Left renal cortex interstitium (tissue), 4 donors: ENCODE data around the gene ZFAND3. TPM values are rescaled to one million over a fixed set of nuclear protein-coding genes. Genes with fewer than 3 reads are reported as not detected.
"Not testable (repeated sequence)": the region's sequence is repeated elsewhere in the genome, so short reads cannot be mapped to it uniquely, and the experiment has no call there.

Experiments
- DNase-seq, 4 donors: peaks; one replicate each; pipeline ENCODE4 v3.0.0-alpha.2; 2013; ENCODE audit warnings: low read depth in 4 of 4, low spot score in 2 of 4, missing footprints in 1 of 4
- polyA plus RNA-seq, 4 donors: library from polyadenylated mRNA; unstranded; fragments of 120-200 nt; gene quantifications; one replicate each; pipeline ENCODE4 v1.2.1, GENCODE V29; 2013; ENCODE audit not compliant: insufficient read length in 4 of 4

The ZFAND3 gene
- polyA plus RNA-seq, 4 donors: 134 to 161 (median 148) TPM

DNA sequence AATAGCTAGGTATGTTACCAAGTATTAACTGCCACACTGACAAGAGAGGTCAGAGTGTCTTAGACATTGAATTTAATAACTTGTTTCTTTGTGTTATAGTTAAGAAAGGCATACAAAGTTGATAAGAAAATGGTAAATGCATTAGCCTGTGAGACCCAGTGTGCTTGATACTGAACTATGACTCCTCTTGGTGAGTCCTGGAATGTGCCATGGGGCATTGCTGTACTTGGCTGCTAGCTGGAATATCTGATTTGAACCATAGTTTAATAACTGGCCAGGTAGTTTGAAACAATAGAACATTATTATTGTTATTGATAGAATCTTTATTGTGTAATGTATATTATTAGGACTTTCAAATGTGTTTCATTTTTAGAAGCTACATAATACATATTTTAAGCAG lies 70.0 kb downstream of the ZFAND3 start:
- DNase-seq: no peak

DNA sequence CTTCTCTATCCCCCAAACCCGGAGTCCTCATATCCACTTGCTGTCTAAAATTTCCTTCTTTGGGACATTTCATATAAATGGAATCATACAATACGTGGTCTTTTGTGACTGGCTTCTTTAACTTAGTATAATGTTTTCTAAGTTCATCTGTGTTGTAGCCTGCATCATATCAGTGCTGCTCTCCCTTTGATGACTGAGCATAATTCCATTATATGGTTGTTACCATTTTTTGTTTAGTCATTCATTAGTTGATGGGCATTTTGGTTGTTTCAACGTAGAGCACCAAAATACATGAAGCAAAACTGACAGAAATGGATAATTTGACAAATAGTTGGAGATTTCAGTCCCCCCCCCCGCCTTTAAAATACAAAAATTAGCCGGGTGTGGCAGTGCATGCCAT lies 71.5 kb downstream of the ZFAND3 start:
- DNase-seq: no peak

DNA sequence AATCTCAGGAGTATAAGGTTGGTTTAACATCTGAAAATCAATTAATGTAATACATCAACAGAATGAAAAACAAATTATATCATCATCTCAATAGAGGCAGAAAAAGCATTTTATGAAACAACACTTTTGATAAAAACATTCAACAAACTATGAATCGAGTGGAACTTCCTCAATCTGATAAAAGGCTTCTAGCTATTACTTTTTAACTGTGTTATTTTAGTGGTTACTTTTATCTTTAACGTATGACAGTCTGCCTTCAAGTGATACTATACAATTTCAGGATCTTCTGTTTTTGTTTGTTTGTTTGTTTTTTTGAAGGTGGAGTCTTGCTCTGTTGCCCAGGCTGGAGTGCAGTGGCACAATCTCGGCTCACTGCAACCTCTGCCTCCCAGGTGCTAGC lies 73.7 kb downstream of the ZFAND3 start:
- no peak for DNase-seq

DNA sequence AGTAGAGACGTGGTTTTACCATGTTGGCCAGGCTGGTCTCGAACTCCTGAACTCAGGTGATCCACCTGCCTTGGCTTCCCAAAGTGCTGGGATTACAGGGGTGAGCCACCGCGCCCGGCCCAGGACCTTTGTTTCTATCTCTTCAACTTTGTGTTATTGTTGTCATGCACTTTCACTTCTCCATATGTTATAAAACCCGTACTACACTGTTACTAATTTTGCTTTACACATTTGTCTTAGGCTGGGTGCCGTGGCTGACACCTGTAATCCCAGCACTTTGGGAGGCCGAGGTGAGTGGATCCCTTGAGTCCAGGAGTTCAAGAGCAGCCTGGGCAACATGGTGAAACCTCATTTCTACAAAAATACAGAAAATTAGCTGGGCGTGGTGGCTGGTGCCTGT lies 74.2 kb downstream of the ZFAND3 start:
- DNase-seq: not testable (repeated sequence)

DNA sequence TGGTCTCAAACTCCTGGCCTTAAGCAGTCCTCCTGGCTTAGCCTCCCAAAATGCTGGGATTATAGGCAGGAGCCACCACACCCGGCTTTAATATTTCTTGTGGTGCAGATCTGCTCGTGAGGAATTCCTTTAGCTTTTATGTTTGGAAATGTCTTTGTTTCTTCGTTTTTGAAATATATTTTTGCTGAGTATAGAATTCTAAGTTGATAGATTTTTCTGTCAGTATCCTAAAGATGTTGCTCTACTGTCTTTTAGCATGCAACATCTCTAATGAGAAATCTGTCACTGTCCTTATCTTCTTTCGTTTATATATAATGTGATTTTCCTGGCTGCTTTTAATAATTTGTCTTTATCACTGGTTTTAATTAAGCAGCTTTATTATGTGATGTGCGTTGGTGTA lies 75.1 kb downstream of the ZFAND3 start:
- no peak for DNase-seq

DNA sequence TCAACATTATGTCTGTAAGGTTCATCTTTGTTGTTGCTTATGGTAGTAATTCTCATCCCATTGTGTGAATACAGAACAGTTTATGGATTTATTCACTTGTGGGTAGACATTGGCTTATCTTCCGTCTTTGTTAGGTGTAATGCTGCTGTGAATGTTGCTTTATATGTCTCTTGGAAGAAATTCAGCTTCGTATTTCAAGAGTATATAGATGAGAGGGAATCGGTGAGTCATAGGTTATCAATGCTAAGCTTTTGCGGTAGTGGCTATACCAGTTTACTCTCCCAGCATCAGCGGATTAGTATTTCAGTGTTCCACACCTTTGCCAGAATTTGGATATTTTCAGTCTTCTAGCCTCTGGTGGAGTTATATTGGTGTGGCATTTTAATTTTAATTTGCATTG lies 77.8 kb downstream of the ZFAND3 start:
- DNase-seq: no peak

DNA sequence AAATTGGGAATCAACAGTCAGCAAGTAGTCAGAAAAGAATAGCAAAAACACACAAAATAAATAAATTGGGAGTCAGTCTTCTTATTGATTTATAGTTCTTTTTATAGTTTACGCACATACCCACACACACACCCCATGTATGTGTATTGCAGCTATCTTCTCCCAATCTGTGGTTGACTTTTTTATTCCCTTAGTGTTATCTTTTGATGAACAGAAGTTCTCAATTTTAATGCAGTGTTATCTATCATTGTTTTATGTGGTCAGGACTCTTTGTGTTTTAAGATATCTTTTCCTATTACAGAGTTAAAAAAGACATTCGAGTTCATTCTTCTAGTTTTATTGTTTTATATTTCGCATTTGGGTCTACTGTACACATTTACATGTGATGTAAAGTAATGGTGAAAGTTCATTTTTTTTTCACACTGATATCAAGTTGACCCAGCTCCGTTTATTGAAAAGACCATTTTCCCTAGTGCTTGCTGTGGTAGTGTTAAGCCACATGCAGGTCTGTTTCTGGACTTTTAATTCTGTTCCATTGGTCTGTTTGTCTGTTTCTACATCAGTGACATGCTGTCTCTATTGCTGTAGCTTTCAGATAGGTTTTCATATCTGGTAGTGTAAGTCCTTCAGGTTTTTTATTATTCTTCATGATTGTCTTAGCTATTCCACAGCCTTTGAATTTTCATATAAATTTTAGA lies 78.4 kb downstream of the ZFAND3 start:
- no peak for DNase-seq

DNA sequence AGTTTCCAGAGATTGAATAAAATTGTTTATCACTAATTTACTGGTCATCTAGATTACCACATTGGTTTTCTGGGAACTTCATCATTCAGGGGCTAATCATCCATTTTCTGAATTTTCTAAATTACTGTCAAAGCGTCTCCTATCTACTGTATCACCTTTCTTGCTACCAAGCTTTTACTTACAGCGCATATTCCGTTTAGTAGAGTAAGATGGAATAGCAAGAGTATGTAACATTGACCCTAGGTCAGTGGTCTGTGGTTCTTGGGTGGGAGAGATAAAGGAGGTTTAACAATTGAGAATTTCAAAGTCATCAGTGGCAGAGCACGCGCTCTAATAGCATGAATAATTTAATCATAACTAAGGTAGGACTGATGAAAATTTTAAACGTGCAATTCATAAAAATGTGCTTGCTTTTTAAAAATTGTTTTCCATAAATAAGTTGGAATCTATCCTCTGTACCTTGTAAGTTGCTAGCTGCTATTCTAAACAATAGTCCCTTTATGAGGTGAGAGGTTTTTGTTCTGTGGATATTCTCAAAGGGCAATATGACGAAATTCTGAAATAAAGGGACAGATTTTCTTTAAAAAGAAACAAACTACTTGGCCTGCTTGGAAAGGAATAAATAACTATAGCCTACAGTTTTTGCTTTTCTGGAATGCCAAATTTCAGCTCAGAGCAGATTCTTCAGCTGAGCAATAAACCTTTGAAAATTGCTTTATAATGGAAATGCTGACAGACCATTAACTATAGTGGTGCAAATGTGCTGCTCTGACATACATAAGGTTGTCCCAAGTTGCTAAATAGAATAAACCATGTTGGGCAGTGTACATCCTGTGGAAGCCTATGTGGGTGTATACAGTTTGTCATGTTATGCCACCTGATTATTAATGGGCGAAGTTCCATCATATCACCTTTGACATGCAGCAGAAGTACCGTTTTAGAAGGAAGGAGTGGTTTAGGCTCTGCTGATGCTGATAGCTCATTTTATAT lies 84.1 kb downstream of the ZFAND3 start:
- no peak for DNase-seq

DNA sequence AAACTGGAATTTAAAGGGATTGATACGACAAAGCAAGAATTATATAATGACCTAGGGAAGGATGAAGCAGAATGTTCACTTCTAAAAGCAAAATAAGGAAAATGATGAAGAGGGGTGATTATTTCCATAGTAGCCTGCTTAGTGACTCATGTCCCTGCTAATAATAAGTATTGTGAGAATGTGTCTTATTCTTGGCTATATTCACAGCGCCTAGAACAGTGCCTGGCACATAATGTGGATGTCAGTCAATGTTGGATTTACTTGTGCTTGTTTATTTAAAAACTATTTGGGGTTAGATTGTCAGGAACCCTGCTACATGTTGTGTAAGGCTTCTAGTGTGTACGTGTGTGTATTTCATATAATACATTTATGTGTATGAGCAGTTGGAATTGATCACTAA lies 85.1 kb downstream of the ZFAND3 start:
- DNase-seq: no peak

DNA sequence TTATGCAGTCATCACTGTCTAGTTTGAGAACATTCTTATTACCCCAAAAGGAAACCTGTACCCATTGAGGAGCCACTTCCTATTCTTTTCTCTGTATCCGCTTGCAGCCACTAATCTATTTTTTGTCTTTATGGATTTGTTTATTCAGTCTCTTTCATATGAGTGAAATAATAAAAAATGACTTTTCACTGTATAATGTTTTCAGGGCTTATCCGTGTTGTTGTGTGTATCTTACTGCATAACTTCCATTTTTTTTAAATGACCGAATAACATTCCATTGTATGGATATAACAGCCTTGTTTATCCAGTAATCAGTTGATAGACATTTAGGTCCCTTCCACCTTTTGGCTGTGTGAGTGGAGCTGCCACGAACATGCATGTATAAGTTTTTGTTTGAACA lies 86.6 kb downstream of the ZFAND3 start:
- DNase-seq: no peak

DNA sequence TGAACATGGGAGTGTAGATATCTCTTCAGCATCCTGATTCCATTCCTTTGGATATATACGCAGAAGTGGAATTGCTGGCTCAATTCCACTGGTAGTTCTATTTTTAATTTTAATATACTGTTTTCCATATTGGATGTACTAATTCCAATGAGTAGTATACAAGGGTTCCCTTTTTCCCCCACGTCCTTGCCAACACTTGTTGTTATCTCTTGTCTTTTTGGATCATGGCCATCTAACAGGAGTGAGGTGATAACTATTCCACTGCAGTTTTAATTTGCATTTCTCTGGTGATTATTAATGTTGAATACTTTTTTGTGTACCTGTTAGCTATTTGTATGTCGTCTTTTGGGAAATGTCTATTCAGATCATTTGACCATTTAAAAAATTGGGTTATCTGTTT lies 91.5 kb downstream of the ZFAND3 start:
- DNase-seq: no peak

DNA sequence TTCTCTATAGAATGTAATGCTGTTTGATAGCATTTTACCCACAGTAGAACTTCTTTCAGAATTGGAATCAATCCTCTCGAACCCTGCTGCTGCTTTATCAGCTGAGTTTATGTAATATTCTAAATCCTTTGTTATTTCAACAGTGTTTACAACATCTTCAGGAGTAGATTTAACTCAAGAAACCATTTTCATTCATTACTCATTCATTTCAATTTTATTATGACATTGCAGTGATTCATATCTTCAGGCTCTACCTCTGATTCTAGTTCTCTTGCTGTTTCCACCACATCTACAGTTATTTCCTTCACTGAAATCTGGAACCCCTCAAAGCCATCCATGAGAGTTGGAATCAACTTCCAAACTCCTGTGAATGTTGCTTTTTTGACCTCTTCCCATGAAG lies 93.7 kb downstream of the ZFAND3 start:
- no peak for DNase-seq

DNA sequence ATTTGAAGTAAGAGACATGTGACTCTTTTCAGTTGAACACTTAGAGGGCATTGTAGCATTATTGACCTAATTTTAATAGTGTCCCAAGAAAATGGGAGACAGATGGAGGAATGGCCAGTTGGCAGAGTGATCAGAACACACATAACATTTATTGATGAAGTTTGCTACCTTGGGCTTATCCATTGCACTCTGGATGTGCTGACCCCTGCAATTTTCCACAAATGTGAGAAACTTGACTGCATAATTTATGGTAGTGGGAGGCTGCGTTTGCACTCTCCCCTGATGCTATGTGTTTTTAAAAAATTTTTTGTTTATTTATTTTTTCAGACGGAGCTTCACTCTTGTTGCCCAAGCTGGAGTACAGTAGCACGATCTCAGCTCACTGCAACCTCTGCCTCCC lies 95.9 kb downstream of the ZFAND3 start:
- no peak for DNase-seq

DNA sequence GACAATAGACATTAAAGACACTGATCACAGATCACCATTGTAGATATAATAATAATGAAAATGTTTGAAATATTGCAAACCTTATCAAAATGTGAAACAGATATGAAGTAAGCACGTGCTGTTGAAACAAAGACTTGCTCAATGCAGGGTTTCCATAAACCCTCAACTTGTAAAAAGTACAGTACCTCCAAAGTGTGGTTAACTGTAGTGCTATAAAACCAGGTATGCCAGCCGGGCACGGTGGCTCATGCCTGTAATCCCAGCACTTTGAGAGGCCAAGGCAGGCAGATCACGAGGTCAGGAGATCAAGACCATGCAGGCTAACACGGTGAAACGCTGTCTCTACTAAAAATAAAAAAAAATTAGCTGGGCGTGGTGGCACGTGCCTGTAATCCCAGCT lies 96.6 kb downstream of the ZFAND3 start:
- DNase-seq: no peak

DNA sequence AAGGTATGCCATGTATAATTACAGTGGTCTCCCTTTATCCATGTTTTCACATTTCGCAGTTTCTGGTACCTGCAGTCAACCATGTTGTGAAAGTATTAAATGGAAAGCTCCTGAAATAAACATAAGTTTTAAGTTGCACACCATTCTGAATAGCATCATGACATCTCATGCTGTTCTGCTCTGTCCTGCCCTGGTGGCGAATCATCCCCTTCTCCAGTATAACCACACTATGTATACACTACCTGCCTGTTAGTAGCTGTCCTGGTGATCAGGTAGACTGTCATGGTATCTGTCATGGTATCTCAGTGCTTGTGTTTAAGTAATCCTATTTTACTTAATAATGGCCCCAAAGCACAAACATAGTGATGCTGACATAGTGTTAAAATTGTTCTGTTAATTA lies 97.1 kb downstream of the ZFAND3 start:
- DNase-seq: no peak

DNA sequence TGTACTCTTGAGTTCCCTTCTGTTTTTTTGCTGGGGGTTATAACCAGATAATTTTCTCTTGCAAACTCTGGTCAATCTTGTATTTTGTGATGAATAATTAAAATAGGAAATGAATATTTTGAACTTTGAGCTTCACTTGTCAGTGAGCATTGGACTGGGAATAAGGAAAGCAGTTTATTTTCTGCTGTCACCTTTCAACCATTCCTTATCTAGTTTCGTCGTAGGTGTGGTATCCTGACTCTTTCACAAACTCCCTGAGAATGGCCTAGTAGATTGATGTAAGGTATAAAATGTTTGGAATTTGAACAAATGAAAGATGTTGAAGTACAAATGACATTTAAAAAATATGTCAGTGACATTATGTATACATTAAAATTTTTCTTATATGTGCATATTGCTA lies 98.0 kb downstream of the ZFAND3 start:
- no peak for DNase-seq

DNA sequence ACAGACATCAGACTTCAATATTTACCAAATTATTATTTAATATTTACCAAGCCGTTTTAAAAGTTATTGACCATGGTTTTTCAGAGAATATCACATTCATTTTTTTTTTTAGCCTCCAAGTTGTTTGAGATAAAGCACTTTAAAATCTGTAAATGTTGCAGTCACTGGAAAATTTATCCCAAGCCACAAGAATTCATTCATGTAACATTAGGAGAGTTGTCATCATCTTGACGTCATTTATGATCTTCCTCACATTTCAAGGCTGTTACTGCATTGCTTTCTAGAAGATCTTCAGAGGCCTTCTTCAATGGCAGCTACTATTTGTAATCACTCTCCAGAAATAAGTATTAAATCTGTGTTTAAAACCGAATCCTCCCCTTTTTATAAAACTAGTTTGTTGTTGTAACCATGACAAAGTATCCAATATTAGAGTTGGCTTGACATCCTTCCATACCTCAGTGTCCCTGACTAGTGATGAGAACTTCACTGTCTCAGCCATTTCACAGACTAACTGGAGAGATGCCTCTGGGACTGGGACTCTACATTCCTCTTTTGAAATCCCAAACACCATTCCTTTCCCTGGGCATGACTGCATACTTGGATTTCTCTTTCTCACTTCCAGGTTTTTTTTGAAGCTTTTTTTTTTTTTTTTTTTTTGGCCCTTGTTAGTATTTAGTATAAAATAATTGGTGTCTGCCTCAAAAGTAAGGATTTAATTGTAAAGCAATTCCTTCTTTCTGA lies 100.1 kb downstream of the ZFAND3 start:
- DNase-seq: no peak

DNA sequence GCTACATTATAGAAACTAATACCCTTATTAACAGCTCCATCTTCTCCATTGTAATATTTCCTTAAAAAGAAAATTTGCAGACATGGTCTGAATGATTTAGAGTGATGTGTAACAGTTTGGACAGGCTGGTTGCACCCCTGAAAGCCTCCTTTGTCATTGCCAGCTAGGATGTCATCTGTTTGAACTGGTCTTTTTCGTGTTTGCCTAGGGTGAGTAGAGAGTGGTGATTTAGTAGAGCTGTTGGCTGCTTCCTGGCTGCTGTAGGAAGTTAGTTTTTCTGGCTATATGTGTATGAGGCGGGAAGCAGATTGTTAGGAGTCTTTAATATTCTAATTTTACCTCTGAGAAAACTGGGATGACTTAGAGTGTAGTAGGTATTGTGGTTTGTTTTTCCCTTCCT lies 101.1 kb downstream of the ZFAND3 start:
- DNase-seq: no peak

DNA sequence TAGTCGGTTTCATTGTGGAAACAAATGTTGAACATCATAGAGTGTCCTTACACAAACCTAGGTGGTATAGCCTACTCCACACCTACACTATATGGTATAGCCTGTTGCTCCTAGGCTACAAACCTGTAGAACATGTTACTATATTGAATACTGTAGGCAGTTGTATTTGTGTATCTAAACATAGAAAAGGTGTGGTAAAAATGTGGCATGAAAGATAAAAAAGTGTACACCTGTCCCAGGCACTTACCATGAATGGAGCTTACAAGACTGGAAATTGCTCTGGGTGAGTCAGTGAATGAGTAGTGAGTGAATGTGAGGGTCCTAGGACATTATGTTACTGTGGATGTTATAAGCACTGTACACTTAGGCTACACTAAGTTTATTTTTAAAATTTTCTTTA lies 103.0 kb downstream of the ZFAND3 start:
- no peak for DNase-seq

DNA sequence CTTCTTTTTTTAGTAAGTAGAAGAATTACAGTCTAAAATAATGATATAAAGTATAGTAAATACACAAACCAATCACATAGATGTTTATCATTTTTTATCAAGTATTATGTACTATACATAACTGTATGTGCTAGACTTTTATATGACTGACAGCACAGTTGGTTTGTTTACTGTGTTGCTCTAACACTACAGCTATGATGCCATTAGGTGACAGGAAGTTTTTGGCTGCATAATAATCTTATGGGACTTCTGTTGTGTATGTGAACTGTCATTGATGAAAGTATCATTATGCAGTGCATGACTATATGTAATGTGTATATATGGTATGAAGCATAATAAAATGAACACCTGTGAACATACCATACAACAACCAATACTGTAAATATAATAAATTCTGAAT lies 104.0 kb downstream of the ZFAND3 start:
- DNase-seq: no peak

DNA sequence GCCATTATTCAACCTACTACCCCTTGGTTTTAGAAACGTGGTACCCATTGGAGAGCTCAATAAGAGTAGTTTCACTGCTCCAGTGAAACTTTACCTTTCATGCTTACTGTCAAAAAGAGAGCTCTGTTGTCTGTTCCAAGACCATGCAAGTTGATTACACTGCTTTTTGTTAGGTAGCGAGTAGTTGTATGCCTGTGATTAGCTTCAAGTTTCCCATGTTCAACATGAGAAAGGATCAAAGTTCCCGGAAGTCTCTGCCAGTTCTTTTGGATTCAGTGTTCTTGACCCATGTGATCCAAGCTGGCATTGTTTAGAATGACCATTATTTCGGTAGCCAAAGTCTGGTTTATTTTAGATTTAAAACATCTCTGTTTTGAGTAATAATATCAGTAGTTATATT lies 107.1 kb downstream of the ZFAND3 start:
- no peak for DNase-seq
